Neural cell (in vitro differentiated cells): ENCODE data around the gene HSH2D.

ENCODE experiments used
- EP300 ChIP-seq: fragments of 450-650 bp; conservative IDR thresholded peaks from 2 replicates; pipeline ENCODE4 v1.6.1; 2014; ENCODE audit warnings: antibody characterized with exemption, mild to moderate bottlenecking, moderate library complexity; ENCODE audit not compliant: poor library complexity, severe bottlenecking
- EZH2 ChIP-seq: fragments of 200-600, 300-800 bp; shearing (Covaris generic), sonication (generic); IDR thresholded peaks from 2 replicates; pipeline ENCODE4 v1.6.1; 2014; ENCODE audit warnings: antibody characterized with exemption, low read length, borderline replicate concordance, mild to moderate bottlenecking; ENCODE audit not compliant: insufficient read depth, poor library complexity, severe bottlenecking
- MXI1 ChIP-seq: fragments of 450-650 bp; conservative IDR thresholded peaks from 2 replicates; pipeline ENCODE4 v1.6.1; 2014; ENCODE audit warnings: antibody characterized with exemption, mild to moderate bottlenecking; ENCODE audit not compliant: poor library complexity, severe bottlenecking
- POLR2AphosphoS5 ChIP-seq: IDR thresholded peaks from 2 replicates; pipeline ENCODE4 v1.6.1; 2012
- RAD21 ChIP-seq: fragments of 450-650 bp; conservative IDR thresholded peaks from 2 replicates; pipeline ENCODE4 v1.6.1; 2014; ENCODE audit warnings: antibody characterized with exemption, mild to moderate bottlenecking, moderate library complexity
- SMC3 ChIP-seq: fragments of 450-650 bp; conservative IDR thresholded peaks from 2 replicates; pipeline ENCODE4 v1.6.1; 2014; ENCODE audit warnings: antibody characterized with exemption, mild to moderate bottlenecking, moderate library complexity; ENCODE audit not compliant: poor library complexity
- TAF1 ChIP-seq: IDR thresholded peaks from 2 replicates; pipeline ENCODE4 v1.6.1; 2012; ENCODE audit warnings: low read depth
- TF ChIP-seq, protein P1 (sequence below): fragments of 450-650 bp; IDR thresholded peaks from 2 replicates; pipeline ENCODE4 v1.5.1; 2014; ENCODE audit warnings: antibody characterized with exemption, mild to moderate bottlenecking, moderate library complexity; ENCODE audit not compliant: poor library complexity, severe bottlenecking
- TF ChIP-seq, protein P2 (sequence below): IDR thresholded peaks from 2 replicates; pipeline ENCODE4 v1.6.1; 2012; ENCODE audit warnings: borderline replicate concordance

- no peak for TF ChIP-seq EP300
- TF ChIP-seq, protein P1, sequence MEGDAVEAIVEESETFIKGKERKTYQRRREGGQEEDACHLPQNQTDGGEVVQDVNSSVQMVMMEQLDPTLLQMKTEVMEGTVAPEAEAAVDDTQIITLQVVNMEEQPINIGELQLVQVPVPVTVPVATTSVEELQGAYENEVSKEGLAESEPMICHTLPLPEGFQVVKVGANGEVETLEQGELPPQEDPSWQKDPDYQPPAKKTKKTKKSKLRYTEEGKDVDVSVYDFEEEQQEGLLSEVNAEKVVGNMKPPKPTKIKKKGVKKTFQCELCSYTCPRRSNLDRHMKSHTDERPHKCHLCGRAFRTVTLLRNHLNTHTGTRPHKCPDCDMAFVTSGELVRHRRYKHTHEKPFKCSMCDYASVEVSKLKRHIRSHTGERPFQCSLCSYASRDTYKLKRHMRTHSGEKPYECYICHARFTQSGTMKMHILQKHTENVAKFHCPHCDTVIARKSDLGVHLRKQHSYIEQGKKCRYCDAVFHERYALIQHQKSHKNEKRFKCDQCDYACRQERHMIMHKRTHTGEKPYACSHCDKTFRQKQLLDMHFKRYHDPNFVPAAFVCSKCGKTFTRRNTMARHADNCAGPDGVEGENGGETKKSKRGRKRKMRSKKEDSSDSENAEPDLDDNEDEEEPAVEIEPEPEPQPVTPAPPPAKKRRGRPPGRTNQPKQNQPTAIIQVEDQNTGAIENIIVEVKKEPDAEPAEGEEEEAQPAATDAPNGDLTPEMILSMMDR, result no peak
- TF ChIP-seq MXI1, result no peak
- TF ChIP-seq TAF1, result no peak
- no peak for TF ChIP-seq EZH2
- TF ChIP-seq POLR2AphosphoS5, result no peak
- TF ChIP-seq RAD21, result no peak
- TF ChIP-seq SMC3, result no peak
- TF ChIP-seq, protein P2, sequence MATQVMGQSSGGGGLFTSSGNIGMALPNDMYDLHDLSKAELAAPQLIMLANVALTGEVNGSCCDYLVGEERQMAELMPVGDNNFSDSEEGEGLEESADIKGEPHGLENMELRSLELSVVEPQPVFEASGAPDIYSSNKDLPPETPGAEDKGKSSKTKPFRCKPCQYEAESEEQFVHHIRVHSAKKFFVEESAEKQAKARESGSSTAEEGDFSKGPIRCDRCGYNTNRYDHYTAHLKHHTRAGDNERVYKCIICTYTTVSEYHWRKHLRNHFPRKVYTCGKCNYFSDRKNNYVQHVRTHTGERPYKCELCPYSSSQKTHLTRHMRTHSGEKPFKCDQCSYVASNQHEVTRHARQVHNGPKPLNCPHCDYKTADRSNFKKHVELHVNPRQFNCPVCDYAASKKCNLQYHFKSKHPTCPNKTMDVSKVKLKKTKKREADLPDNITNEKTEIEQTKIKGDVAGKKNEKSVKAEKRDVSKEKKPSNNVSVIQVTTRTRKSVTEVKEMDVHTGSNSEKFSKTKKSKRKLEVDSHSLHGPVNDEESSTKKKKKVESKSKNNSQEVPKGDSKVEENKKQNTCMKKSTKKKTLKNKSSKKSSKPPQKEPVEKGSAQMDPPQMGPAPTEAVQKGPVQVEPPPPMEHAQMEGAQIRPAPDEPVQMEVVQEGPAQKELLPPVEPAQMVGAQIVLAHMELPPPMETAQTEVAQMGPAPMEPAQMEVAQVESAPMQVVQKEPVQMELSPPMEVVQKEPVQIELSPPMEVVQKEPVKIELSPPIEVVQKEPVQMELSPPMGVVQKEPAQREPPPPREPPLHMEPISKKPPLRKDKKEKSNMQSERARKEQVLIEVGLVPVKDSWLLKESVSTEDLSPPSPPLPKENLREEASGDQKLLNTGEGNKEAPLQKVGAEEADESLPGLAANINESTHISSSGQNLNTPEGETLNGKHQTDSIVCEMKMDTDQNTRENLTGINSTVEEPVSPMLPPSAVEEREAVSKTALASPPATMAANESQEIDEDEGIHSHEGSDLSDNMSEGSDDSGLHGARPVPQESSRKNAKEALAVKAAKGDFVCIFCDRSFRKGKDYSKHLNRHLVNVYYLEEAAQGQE, result no peak
Observed at GRCh38 chr19:16098821-16099220, 44.7 kb upstream of the HSH2D start.
